ENCODE measurements around the gene SCGB1A1.
"Not testable (repeated sequence)": the region's sequence is repeated elsewhere in the genome, so short reads cannot be mapped to it uniquely, and the experiment has no call there.

SCGB1A1 gene

DNA sequence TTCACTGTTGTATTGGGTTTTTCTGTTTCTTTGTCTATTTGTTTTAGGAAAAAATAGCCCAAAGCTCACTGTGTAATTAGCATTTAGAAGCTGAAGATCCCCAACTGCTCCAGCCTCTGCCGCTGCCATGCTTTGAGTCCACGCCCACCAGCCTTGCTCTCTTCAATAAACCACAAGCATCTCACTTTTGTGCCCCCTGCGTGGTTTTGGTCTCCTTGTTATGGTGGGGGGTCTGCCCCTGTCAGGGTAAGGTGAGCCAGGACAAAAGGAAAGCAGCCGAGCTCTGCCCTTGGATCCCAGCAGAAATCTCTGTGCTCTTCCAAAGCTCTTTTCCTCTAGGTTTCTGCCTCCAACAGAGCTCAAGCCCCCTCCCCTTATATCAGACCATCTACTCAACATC is 4.2 kb downstream of the SCGB1A1 start:
- no peak for DNase-seq

DNA sequence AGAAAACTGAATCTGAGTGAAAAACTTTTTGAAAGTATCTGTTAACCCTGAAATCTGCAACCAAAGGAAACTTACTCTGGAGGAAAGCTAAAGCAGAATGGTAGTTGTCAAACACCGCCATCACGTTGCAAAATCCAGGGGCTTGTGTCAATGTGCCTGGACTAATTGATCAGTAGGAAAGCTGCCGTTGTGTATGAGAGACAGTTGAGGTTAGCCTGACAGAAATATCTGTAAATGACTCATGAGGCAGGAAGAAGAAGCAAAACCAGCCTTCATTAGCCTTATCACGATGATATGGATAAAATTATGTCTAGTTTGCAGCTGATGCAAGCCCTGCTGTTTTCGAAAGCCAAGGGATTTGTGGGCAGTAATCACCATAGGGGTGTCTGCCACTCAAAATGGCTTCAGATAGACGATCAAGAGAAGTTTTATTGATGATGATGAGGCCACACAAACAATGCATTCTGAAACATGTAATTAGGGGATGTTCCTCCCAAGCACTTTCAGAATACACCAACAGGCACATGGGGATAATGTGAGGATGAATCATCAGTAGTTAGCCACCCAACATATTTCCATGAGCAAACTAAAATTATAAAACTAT is 8.9 kb downstream of the SCGB1A1 start:
- DNase-seq, result no peak

DNA sequence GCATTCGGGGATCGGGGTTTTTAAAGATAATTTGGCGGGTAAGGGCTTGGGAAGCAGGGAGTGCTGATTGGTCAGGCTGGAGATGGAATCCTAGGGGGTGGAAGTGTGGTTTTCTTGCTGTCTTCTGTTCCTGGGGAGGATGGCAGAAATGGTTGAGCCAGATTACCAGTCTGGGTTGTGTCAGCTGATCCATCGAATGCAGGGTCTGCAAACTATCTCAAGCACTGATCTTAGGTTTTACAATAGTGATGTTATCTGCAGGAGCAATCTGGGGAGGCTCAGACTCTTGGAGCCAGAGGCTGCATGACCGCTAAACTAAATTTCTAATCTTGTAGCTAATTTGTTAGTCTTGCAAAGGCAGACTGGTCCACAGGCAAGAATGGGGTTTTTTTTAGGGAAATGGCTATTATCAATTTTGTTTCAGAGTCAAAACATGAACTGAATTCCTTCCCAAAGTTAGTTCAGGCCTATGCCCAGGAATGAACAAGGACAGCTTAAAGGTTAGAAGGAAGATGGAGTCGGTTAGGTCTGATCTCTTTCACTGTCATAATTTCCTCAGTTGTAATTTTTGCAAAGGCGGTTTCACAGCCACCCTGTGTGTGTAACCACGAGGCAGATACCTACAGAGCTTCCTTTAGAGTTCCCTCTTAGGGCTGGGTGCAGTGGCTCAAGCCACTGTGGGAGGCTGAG is 10.2 kb downstream of the SCGB1A1 start:
- no peak for DNase-seq

DNA sequence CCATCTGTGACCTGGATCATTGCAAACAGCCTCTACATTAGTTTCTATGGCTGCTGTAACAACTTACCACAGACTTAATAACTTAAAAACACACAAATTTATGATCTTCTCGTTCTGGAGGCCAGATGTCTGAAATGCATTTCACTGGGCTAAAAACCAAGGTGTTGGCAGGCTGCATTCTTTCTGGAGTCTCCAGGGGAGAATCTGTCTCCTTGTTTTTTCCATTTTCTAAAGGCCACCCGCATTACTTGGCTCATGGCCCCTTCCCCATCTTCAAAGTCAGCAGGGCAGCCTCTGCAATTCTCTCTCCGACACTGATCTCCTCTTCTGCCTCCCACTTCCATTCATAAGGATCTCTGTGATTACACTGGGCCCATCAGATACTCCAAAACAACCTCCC is 11.6 kb downstream of the SCGB1A1 start:
- no peak for DNase-seq

DNA sequence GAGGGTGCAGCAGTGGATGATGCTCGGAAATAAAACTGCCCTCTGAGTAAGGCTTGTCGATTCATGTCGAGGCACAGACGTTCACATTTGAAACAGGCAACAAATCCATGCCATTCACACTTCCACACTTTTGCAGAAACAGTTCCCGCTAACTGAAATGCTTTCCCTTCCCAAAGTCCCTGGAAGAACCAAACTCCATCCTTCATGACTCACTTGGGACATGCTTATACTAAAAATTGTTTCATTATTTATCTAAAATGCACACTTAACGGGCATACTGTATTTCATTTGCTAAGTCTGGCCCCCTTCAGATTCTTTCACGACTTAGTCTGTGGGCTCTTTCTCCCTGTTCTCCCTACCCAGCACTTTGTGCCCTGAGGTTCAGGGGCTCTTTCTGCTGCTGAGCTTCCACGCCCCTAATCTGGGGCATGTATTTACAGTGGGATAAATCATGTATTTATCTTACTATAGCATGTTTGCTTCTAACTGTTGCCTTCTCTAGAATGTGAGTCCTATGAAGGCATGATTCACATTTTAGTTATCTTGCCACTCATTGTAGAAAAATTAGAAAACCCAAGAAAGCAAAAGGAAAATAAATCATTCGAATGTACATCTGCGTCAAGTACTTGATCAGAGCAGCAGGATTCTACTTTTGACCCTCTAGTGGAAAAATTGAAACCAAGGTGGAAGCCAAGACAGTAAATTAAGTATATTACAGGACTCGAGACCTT is 12.5 kb downstream of the SCGB1A1 start:
- no peak for DNase-seq

DNA sequence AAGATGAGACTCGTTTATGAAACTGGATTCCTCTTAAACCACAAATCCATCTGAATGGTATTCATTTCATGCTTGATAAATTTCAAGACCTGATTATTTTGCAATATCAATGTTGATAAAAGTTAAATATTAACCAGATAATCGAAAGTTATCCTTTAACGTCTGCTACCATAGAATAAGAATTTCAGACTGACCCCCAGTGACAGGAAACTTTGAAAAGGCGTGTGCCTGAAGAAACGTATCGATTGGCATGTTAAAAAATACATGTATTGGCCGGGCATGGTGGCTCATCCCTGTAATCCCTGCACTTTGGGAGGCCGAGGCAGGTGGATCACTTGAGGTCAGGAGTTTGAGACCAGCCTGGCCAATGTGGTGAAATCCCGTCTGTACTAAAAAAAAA is 13.9 kb downstream of the SCGB1A1 start:
- DNase-seq, result no peak

DNA sequence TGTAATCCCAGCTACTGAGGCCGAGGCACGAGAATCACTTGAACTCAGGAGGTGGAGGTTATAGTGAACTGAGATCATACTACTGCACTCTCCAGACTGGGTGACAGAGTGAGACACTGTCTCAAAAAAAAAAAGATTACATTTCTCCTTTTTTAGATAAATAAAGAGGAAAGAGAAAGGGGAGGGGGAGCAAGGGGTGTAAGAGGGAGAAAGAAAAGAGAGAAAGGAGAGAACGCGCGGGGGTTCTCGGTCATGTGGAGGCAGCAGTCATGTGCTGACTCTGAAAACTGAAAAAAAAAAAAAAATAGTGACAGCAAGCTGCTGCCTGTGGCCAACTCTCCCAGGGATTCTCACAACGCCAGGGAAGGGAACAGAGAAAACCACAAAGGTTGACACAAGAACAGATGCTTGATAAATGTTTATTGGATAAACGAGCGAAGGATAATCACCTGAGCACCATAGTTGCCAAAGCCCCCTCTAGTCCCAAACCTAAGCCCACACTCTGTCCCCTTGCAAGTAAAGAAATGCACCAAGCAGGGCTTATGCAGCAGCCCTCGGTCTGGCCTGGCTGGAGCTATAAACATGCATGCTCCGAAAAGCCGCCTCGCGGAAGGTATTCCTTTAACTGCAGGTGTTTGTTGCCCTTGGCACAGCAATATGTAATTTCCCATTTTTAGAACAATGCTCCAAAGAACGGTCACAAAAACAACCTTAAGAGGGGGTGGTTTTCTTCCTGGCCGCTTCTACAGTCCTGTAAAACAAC is 14.5 kb downstream of the SCGB1A1 start:
- DNase-seq, result no peak

DNA sequence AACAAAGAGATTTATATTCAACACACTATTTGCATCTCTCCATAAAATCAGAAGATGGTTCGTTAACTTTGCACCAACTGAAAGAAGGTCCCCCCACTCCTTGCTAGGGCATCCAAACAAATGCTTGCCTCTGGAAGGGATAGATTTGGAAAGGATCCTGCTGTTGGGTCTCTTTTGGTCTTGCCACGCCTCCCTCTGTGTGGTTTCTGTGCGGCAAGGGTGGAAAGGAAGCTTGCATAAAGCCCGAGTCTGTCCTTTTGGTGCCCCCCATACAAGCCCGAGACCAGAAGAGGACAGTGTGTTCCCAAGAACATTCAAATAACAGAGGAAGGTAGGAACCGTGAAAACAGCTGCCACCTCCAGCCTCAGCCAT is 15.1 kb downstream of the SCGB1A1 start:
- no peak for DNase-seq

DNA sequence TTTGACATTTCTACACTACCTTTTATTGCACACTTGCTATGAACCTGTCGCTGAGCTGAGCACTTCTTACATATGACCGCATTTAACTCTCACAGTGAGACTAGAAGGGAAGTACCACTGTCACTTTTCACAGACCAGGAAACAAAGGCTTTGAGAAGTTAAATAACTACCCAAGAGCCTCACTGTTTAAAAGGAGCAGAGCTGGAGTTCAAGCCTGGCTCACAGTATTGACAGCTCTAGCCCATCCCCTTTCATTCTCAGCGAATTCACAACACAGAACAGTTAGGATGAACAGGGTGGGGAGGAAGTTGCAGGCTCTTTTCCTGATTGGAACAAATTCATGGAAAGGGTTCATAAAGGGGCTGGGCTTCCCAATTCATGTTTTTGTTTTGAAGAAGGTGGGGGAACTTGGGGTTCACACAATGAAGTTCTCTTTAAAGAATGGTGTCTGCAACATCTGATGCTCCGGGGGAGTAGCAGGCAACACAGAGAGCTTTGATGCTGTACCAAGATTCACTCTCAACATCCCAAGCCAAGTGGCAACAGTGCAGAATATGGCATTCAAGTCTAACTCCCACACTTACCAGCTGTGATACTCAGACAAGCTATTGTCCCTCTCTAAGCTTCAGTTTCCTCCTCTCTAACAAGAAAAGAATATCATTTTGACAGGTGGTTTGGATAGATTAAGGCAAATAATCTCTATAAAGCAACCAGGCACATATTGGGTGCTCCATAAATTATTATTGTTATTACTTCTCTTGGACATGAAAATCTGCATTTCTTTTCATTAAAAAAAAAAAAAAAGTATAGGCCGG is 17.2 kb downstream of the SCGB1A1 start:
- DNase-seq, result no peak

DNA sequence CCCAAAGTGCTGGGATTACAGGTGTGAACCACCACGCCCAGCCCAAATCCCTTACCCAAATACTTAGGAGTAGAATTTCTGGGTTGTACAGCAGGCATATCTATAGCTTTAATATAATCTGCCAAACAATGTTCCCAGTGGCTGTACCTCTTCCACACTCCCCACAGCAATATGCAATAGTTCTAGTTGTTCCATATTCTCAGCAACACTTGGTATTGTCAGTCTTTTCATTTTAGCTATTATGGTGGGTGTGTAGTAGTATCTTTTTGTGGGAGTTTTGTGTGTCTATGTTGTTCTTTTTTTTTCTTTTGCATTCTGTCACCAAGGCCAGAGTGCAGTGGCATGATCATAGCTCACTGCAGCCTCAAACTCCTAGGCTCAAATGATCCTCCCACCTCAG is 18.8 kb downstream of the SCGB1A1 start:
- no peak for DNase-seq

DNA sequence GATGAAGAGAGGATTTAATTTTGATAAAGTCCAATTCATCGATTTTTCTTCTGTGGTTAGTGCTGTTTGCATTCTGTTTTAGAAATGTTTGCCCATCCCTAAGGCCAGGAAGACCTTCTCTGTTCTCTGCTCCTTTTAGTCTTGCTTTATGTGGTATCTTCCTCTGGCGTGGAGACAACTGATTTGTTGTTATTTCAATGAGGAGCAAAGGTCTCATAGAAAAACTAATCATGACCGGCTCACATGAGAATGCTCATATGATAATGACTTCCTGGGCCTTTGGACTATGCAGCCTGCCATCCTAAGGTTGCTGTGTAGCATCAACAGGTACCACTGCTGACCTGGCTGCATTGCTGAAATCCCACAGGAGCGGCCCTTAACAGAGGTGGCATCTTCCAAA is 19.8 kb downstream of the SCGB1A1 start:
- DNase-seq, result no peak

DNA sequence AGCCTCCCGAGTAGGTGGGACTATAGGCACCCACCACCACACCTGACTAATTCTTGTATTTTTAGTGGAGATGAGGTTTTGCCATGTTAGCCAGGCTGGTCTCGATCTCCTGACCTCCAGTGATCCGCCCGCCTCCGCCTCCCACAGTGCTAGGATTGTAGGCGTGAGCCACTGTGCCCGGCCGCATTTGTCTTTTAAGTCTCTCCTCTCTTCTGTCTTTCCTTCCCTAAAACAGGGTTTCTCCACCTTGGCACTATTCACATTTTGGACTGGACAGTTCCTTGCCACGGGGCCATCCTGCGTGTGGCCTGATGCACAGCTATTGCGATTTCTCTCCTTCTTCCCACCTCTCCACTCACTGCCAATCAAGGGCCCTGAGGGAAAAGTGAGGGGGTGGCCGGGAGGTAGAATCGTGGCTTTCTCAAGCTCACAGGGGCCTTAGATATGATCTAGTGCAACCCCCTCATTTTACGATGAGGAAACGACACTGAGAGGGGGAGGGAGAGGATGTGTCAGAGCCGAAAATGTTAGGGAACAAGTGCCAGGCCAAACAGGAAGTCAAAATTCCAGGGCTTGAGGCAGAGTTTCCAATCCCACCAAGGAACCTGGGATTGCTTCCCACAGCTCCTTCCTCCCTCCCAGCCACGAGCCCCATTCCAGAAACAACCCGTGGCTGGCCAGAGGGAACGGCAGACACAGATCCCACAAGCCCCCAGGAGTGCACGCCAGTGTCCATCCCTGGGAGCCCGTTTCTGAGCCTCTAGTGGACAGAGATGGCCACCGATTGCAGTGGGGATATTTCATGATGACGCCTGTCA is 21.2 kb downstream of the SCGB1A1 start:
- no peak for DNase-seq

DNA sequence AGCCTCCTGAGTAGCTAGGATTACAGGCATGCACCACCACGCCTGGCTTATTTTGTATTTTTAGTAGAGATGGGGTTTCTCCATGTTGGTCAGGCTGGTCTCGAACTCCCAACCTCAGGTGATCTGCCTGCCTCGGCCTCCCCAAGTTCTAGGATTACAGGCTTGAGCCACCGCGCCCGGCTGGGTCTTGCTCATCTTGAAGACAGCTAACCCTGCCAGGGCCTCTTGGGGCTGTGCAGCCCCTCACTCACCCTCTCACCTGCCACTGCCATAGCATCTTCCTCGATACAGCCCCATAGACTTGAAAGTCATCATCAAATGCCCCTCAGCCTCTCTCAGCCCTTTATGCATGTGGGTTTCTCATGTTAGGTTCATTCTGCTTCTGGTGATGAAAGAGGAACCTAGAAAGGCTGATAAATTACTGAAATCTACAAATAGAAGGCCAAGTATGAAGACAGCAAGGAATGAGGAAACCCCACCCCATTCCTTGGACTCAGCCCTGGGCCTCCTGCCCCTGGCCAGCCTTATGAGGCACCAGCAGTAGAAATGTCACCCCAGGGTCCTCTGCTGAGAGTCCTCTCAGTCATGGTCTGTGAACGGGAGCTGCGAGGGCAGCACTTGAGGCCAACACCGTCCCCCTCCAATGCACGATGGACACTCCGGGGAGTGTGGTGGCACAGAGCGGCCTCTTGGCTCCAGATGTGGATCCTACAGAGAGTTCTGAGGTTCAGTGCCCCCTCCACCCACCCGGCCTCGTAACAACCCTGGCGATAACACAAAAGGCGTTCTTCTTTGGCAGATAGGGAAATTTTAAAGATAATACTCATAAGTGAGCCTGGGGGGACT is 24.8 kb downstream of the SCGB1A1 start:
- DNase-seq, result no peak

DNA sequence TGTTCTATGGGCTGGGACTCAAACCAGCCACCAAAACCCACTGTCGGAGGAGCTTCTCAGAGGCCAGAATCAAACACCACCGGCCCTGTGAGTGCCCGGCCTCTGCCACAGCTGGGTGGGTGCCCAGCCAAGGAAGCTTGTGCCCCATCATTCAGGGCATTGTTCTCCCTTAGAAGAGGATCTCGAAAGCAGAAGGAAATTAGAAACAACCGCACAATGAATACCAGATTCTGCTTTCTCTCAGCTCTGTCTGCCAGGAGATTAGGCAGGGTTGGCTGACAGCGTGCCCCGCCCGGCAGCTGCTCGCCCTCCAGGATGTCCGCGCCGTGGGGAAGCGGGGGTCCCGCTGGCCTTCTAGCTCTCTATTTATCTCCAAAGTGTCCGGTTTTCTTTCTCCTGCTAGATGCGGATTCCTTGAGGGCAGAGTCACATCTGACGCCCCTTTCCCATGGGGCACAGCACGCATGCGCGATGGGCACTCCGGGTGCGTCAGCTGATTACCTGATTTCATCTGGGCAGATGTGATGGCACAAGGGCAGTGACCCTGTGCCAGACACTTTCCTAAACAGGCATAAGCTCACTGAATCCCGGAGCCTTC is 25.5 kb downstream of the SCGB1A1 start:
- DNase-seq, result no peak

DNA sequence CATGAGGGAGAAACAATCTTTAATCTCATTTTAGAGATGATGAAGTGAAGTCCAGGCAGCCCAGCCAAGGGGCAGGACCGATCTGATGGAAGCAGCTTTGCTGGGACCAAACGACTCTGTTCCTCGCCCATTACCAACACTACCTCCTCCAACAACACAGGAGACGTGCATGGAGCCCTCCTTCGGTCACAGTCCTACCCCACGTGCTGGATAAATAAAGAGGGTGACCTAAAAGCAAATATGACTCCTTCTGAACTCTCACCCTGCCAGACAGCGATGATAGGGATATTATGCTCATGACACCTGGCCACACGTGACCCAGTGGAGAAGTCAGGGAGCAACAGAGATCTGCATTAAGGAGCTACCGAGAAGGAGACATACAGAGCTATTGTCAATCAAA is 26.0 kb downstream of the SCGB1A1 start:
- no peak for DNase-seq

DNA sequence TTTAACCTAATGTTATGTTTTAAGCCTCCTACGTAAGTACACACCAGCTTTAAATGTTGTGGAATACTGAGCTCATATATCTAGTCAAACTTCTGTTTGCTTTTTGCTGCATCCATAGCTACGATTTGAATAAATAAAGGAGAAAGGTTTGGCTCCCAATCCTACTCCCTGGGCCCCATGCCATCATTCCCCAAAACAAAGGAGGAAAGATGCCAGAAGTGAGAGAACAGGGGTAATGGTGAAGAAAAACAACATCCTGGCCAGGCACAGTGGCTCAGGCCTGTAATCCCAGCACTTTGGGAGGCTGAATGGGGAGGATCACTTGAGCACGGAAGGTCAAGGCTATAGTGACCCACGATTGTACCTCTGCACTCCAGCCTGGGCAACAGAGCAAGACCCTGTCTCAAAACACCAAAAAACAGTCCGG is 26.5 kb downstream of the SCGB1A1 start:
- DNase-seq, result no peak

DNA sequence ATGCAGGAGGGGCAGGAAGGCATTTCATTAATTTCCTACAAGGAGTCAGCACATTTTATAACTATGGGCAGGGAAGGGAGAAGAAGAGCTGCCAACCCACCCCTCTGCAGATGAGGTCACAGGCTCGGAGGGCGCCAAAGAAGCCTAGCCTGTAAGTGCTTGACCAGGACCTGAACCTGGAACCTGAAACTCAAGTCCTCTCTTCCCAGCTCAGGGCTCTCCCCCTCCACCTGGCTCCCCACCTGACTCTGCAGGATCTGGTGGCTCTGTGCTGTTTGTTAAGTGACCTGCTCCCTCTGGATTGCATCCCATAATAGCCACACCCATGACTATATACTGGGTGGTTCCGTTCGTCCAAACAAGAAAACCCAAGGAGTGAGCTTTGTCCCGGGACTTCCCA is 27.3 kb downstream of the SCGB1A1 start:
- DNase-seq, result no peak

DNA sequence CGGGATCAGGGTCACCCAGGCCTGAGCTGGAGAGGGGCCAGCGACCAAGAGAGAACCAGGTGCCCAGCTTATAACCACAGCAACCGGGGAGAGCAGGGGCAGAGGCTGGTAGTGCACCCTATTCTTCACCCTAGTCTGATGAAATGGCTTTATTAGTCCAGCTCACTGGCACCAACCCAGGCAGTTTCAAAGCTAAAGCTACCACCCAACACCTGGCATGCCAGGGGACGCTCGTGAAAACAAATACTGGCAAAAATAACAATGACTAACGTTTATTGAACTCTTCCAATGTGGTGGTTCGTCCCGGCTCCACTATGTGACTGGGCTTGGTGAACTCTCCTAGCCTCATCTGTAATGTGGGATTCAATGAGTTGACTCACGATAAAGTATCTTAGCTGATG is 30.6 kb downstream of the SCGB1A1 start:
- DNase-seq, result no peak

DNA sequence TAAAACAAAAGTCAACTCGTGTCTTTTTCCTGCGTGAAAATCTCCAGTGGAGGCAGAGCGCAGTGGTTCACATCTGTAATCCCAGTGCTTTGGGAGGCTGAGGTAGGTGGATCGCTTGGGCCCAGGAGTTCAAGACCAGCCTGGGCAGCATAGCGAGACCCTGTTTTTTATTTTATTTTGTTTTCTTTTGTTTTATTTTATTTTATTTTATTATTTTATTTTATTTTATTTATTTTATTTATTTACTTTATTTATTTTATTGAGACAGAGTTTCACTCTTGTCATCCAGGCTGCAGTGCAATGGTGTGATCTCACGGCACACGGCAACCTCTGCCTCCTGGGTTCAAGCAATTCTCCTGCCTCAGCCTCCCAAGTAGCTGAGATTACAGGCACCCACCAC is 31.1 kb downstream of the SCGB1A1 start:
- DNase-seq, result not testable (repeated sequence)

DNA sequence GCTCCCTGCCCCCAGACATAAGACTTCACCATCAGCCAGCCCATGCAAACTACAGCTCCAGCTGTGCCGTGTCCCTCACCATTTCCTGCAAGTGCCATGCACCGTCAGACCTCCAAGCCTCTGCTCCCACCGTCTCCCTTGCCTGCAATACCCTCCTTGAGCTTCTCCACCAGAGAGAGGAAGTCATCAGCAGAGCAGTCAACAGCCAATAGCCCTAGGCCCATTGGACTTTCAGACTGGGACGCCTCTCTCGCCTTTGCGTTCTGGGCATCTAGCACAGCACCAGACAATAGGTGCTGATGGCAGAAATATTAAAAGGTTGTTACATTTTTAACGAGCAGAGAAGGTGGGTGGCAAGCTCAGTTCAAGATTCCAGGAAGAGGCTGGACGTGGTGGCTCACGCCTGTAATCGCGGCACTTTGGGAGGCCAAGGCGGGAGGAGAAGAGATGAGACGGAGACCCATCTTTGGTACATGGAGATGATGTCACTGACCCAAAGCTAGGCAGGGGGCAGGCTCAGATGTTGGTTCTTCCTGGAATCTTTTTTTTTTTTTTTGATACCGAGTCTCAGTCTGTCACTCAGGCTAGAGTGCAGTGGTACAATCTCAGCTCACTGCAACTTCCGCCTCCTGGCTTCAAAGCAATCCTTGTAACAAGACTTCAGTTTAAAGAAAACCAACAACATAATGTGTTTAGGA is 31.9 kb downstream of the SCGB1A1 start:
- DNase-seq, result no peak
